Panc1 (cell line): ENCODE results near the gene FBXO31. TPM values are rescaled to one million over a fixed set of nuclear protein-coding genes. Genes with fewer than 3 reads are reported as not detected.

ENCODE experiments used
- ATAC-seq: fragments of 200-7000 bp; cut with Tn5 transposase; 2 replicates; pipeline ENCODE4 v1.9.1; 2020; ENCODE audit warnings: mild to moderate bottlenecking, moderate library complexity
- BruUV-seq: library from RNA; stranded (reverse); fragments of 400-500 nt; replicated peaks from 2 replicates; lab custom pipeline; 2021; lab: Mats Ljungman, UMichigan
- CTCF ChIA-PET: fragments of 300-600 bp; sonication (Branson Sonifier 250); formaldehyde crosslinking; loops from one replicate; lab custom pipeline; 2022; ENCODE audit warnings: antibody characterized with exemption; lab: Charles Lee
- POLR2A ChIA-PET: fragments of 300-600 bp; sonication (Branson Sonifier 250); formaldehyde crosslinking; loops from one replicate; lab custom pipeline; 2022; ENCODE audit warnings: antibody characterized with exemption; lab: Charles Lee
- DNase-seq: peaks from one replicate; pipeline ENCODE4 v3.0.0-alpha.2; 2010; ENCODE audit warnings: low read depth, low spot score
- H3K27ac ChIP-seq: 2 replicates; pipeline ENCODE4 v1.5.1; 2011; ENCODE audit warnings: mild to moderate bottlenecking, low read length, inconsistent platforms
- H3K27me3 ChIP-seq: fragments of 200-500 bp; sonication (Bioruptor generic); 2 replicates; pipeline ENCODE4 v1.6.0; 2014; ENCODE audit warnings: low read length, inconsistent platforms; ENCODE audit not compliant: control insufficient read depth, insufficient read depth
- H3K36me3 ChIP-seq: fragments of 200-500 bp; sonication (Bioruptor generic); 2 replicates; pipeline ENCODE4 v1.5.1; 2014; ENCODE audit warnings: inconsistent platforms, mild to moderate bottlenecking, low read length, moderate library complexity; ENCODE audit not compliant: control insufficient read depth, insufficient read depth
- H3K4me1 ChIP-seq: 2 replicates; pipeline ENCODE4 v1.5.1; 2011; ENCODE audit warnings: inconsistent platforms, mild to moderate bottlenecking, low read length, moderate library complexity; ENCODE audit not compliant: control insufficient read depth, insufficient read depth
- H3K4me3 ChIP-seq, 2 experiments: 2 replicates each; pipeline ENCODE4 v1.5.1; 2011 to 2012; ENCODE audit warnings: low read depth in 2 of 2, low read length in 2 of 2, mild to moderate bottlenecking in 2 of 2, inconsistent platforms in 1 of 2, moderate library complexity in 1 of 2
- H3K9me3 ChIP-seq: fragments of 200-500 bp; sonication (Bioruptor generic); 2 replicates; pipeline ENCODE4 v1.5.1; 2014; ENCODE audit warnings: low read depth, mild to moderate bottlenecking, inconsistent platforms, low read length, moderate library complexity; ENCODE audit not compliant: control insufficient read depth, insufficient read depth
- CTCF ChIP-seq: fragments of 450-650 bp; IDR thresholded peaks from 2 replicates; pipeline ENCODE4 v1.5.1; 2017; ENCODE audit warnings: mild to moderate bottlenecking
- POLR2AphosphoS5 ChIP-seq: IDR thresholded peaks from 2 replicates; pipeline ENCODE4 v1.6.1; 2012; ENCODE audit warnings: mild to moderate bottlenecking, low read depth, low read length, moderate library complexity
- REST ChIP-seq, 2 experiments: IDR thresholded peaks; 2 replicates each; pipeline ENCODE4 v1.6.1; 2011 to 2012; ENCODE audit warnings: low read depth in 2 of 2, control low read depth in 1 of 2, low read length in 1 of 2, mild to moderate bottlenecking in 1 of 2, moderate library complexity in 1 of 2; ENCODE audit not compliant: insufficient read depth in 1 of 2
- SIN3A ChIP-seq: IDR thresholded peaks from 2 replicates; pipeline ENCODE4 v1.6.1; 2012; ENCODE audit warnings: low read depth, mild to moderate bottlenecking, low read length, moderate library complexity, borderline replicate concordance; ENCODE audit not compliant: insufficient read depth
- TCF7L2 ChIP-seq: IDR thresholded peaks from 2 replicates; pipeline ENCODE4 v1.6.1; 2011; ENCODE audit warnings: mild to moderate bottlenecking, low read depth, low read length, inconsistent platforms
- in situ Hi-C: cut with HindIII; loops from 2 replicates; pipeline ENCODE4 v1.10.0; 2016; ENCODE audit warnings: low sequenced_read_pairs, low pct_unique_long_range_greater_than_20kb
- intact Hi-C: fragments of 100-400 bp; cut with micrococcal nuclease; formaldehyde crosslinking; loops from one replicate; pipeline ENCODE4 v1.10.0; 2022; ENCODE audit not compliant: unreplicated experiment
- total RNA-seq: library from RNA; stranded (reverse); gene quantifications from one replicate; pipeline ENCODE4 v1.2.1, GENCODE V29; 2021; ENCODE audit not compliant: unreplicated experiment

Gene FBXO31
- total RNA-seq, 1 experiment from 2014 or later, result 22.4 TPM

DNA sequence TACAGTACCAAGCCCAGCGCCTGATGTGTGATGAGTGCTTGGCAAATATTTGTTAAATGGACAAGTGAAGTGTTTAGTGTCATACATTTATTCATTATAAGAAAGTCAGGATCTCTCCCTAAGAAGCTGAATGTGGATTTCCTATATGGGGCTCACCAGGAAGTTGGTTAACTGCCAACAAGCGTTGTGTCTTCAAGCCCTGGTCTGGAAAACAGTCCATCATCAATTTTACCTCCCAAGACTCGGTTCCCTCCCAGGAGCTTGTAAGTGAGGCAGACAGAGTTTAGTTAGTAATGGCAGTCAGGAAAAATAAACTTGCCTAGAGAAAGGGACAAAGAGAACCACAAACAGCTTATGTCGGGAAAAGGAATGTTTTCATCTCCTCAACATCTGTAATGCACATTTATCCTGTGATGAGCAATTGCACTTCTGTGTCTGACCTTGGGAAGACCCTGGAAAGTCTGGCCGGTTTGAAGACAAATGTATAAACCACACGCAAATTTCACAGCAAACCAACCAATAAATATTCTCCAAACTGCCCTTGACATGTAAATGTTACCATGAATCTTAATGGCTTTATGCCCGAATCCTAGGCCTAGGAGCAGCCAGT is 94.7 kb downstream of the FBXO31 start:
- Histone ChIP-seq H3K9me3 (no peaks in the 10 kb centered on the region), H3K27me3 (no peaks in the 10 kb centered on the region), H3K27ac (no peak overlapping the region), H3K4me1 (no peaks in the 10 kb centered on the region), H3K4me3 (no peak overlapping the region), H3K36me3 (no peaks in the 10 kb centered on the region)
- ATAC-seq (no peak), DNase-seq (no peak)
- TF ChIP-seq TCF7L2 (no peak), POLR2AphosphoS5 (no peak), REST (IDR thresholded peaks at IDR 0.05; ENCODE audit: insufficient read depth in 1 of 2, low read depth in 2 of 2, low read length in 1 of 2) (no peak), SIN3A (no peak), CTCF (no peak)
- intact Hi-C loops, result no loop called here
- POLR2A ChIA-PET, result no interaction called here
- in situ Hi-C loops, result no loop called here
- CTCF ChIA-PET, result no interaction called here
- BruUV-seq, result no TSS peak

DNA sequence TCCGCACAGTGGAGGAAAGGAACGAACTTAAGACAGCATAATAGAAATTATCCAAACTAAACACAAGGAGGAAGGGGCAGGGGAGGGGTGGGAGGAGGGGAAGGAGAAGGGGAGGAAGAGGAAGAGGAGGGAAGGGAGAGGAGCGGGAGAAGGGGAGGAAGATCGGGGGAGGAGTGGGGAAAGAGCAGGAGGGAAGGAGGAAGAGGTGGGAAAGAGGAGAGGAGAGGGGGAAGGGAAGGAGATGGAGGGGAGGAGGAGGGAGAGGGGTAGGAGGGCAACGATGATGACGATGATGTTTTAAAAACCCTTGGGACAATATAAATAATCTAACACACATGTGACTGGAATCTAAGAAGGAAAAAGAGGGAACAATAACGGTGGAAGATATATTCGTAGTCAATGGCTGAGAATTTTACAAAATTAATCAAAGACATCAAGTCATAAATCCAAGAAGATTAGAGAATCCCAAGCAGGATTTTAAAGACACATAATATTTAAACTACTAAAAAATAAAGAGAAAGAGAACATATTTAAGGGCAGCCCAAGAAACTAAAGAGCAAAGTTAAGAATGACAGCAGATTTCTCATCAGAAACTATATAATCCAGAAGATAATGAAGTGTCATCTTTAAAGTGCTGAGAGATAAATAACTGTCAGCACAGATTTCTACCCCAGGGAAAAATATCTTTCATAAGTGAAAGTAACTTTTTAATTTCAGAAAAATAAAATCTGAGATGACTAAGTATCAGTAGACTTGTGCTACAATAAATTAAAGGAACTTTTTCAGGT is 96.5 kb downstream of the FBXO31 start:
- ChIA-PET CTCF (interaction anchor here (0.6 kb wide), 2 partner anchors 8 to 728 kb away, joined by 5 to 8 read pairs; no protein-coding TSS in a partner anchor), POLR2A (interaction anchor here (0.6 kb wide), 1 partner anchor 106 kb away, joined by 3 read pairs; no protein-coding TSS in a partner anchor)
- Histone ChIP-seq H3K4me1 (no peaks in the 10 kb centered on the region), H3K36me3 (no peaks in the 10 kb centered on the region), H3K4me3 (no peak overlapping the region), H3K27ac (no peak overlapping the region), H3K9me3 (no peaks in the 10 kb centered on the region), H3K27me3 (no peaks in the 10 kb centered on the region)
- DNase-seq, result no peak
- ATAC-seq, result no peak
- BruUV-seq, result no TSS peak
- intact Hi-C loops, result no loop called here
- no peak for TF ChIP-seq CTCF
- TF ChIP-seq SIN3A, result no peak
- TF ChIP-seq POLR2AphosphoS5, result no peak
- TF ChIP-seq TCF7L2, result no peak
- TF ChIP-seq REST (IDR thresholded peaks at IDR 0.05; ENCODE audit: insufficient read depth in 1 of 2, low read depth in 2 of 2, low read length in 1 of 2), result no peak
- in situ Hi-C loops, result no loop called here
